Activated naive CD8-positive, alpha-beta T cell treated with anti-CD3 and anti-CD28 coated beads, Interleukin-2, amount 50 U/mL, for 24 hours (primary cell): ENCODE measurements around the gene LRRC74B.
"Not testable (repeated sequence)": the region's sequence is repeated elsewhere in the genome, so short reads cannot be mapped to it uniquely, and the experiment has no call there.

Source experiments
- ATAC-seq: fragments of 150-1000 bp; cut with Tn5 transposase; one replicate; pipeline ENCODE4 v1.10.0; 2021
- DNase-seq: peaks from one replicate; pipeline ENCODE4 v3.0.0; 2021
- H3K27ac Mint-ChIP-seq: one replicate; pipeline ENCODE4 v1.8.0; 2021; ENCODE audit warnings: mild to moderate bottlenecking, mixed read lengths
- H3K27me3 Mint-ChIP-seq: one replicate; pipeline ENCODE4 v1.8.0; 2021; ENCODE audit warnings: mixed read lengths
- H3K36me3 Mint-ChIP-seq: one replicate; pipeline ENCODE4 v1.8.0; 2021; ENCODE audit warnings: low read depth, mixed read lengths
- H3K4me1 Mint-ChIP-seq: one replicate; pipeline ENCODE4 v1.8.0; 2021; ENCODE audit warnings: mixed read lengths
- H3K4me3 Mint-ChIP-seq: one replicate; pipeline ENCODE4 v1.8.0; 2021; ENCODE audit warnings: mild to moderate bottlenecking, moderate library complexity, mixed read lengths
- H3K9me3 Mint-ChIP-seq: one replicate; pipeline ENCODE4 v1.8.0; 2021; ENCODE audit warnings: mixed read lengths

The LRRC74B gene, protein sequence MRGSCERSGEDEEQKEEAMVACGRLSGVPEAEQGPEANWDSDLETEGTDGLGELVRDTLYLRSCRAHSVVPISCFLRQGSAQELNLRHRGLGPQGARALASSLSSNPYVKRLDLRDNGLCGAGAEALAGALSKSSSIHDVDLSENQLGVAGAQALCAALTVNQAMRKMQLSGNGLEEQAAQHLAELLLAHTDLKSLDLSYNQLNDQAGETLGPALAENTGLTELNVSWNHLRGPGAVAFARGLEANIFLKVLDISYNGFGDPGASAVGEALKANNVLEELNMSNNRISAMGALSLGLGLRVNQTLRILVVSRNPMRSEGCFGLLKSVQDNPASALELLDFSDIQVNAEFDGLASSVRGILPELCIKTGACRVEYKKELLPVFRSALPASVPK

DNA sequence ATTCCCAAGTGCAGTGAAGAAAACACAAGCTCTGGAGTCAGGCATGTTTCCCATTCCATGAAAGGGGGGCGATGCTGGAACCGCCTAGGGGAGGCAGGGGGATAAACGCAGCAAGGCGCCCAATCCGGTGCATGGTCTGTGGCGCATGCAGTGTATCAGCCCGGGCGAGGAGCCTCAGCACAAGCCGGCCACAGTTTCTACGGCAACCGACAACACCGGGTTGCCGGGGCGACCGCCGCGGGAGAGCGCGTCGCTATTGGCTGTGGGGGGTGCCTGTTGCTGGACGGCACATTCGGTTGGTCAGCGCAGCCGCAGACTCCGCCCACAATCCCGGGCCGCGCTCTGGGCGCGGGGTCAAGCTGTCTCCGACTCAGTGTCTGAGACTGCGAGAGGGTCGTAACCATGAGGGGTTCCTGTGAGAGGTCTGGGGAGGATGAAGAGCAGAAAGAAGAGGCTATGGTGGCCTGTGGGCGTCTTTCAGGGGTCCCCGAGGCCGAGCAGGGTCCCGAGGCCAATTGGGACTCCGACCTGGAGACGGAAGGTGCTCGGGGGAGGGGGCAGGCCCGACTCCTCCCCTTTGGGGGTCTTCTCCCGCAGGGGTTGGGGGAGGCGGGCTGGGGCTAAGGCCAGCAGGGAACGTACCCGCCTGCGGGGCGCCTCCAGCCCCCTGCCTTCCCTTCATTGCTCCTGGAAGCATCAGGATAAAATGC, at the start of gene LRRC74B:
Gene LRRC74B, plus strand, starts transcription at position 362 of the 710 bp plus-strand sequence. Its CDS starts 41 bp downstream, at position 403.
- Mint-ChIP-seq H3K9me3 (no peaks in the 10 kb centered on the region), H3K4me3 (peak within 1 kb of the TSS; percentile 66), H3K27me3 (peaks cover 23% of the 10 kb centered on the region), H3K27ac (peak within 1 kb of the TSS; percentile 77), H3K36me3 (no peaks in the 10 kb centered on the region), H3K4me1 (peaks cover 26% of the 10 kb centered on the region)
- DNase-seq (peak; percentile 83), ATAC-seq (peak; percentile 92)

DNA sequence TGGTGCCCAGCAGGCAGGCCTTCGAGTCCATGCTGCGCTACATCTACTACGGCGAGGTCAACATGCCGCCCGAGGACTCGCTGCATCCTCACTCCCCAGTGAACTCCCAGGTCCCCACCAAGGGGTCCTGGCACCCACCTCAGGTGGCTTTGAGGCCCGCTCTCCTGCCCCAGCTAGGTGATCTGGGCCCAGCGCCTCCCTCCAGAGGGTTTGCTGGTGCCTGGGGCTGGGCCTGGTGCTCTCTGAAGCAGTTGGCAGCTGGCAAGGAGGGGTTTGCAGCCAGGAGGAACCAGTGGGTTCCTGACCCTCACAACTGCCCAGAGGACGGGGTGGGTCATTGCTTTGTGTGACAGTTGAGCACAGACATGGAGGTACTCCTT, 49.7 kb upstream of the LRRC74B start:
- Mint-ChIP-seq H3K27me3 (no peaks in the 10 kb centered on the region), H3K4me1 (peaks cover 8% of the 10 kb centered on the region), H3K36me3 (peaks cover 3% of the 10 kb centered on the region), H3K4me3 (no peak overlapping the region), H3K9me3 (no peaks in the 10 kb centered on the region), H3K27ac (no peak overlapping the region)
- ATAC-seq (no peak), DNase-seq (no peak)

DNA sequence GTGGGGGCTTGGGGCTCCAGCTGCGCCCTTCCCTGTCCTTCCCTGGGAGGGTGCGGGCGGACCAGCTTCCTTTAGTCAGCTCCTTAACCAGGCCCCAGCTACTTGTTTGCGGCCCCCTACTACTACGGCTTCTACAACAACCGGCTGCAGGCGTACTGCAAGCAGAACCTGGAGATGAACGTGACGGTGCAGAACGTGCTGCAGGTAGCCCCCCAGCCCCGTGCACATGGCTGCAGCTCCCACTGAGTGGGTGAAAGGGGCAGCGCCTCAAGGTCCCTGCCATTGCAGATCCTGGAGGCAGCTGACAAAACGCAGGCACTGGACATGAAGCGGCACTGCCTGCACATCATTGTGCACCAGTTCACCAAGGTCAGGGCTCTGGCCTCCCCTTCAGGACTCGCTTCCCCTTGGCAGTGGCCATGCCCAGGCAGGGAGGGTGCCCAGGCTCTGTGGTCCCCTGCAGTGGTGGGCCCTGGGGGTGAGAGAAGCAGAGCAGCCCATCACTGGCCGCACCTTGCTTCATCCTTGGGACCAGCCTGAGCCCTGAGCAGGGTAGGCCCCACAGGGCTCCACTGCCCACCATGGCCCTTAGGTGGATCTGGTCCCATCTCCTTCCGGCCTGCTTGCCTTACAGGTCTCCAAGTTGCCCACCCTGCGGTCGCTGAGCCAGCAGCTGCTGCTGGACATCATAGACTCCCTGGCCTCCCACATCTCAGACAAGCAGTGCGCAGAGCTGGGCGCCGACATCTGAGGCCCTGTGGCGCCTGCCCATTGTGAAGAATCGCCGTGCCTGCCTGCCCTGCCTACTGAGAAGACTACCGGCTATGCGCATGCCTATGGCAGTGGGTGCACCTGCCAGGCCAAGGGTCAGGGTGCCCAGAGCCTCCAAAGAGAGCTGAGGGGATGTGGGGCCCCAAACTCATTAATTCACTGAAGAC, 48.9 kb upstream of the LRRC74B start:
- no peak overlapping the region for H3K4me3 Mint-ChIP-seq
- H3K9me3 Mint-ChIP-seq = no peaks in the 10 kb centered on the region
- H3K4me1 Mint-ChIP-seq = peaks cover 15% of the 10 kb centered on the region
- H3K27me3 Mint-ChIP-seq = no peaks in the 10 kb centered on the region
- peaks cover 10% of the 10 kb centered on the region for H3K36me3 Mint-ChIP-seq
- ATAC-seq = no peak
- H3K27ac Mint-ChIP-seq = no peak overlapping the region
- no peak for DNase-seq

DNA sequence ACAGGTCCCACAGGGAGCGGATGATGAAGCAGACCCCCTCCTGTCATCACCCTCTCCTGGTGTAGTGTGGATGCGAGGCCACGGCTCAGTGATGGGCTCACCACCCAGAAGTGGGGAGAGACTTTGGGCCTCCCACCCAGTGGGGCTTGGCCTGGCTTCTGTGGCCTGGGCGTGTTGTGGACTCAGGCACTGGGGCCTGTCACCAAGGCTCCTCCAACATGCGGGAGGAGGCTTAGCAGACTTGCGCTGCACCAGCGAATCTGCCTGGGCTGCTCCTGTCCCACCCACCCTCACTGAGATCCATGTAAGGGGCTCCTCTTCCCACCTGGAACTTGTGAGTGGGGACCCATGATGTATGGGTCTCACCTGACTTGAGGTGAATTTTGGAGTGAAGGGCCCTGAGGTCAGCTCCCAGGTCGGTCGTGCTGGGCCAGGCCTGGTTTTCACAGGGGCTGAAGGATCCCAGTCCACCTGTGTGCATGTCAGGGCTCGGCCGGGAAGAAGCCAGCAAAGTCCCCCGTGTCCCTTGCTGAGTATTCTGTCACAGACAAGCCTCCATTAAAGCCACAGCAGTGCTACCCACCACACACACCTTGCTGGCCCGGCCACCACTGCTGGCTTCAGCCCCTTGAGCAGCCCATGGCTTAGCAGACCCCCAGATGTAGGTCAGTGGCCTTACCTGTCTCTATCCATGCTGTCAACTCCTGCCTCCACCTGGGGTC, 48.0 kb upstream of the LRRC74B start:
- no peak overlapping the region for H3K4me3 Mint-ChIP-seq
- H3K27ac Mint-ChIP-seq = no peak overlapping the region
- H3K4me1 Mint-ChIP-seq = peaks cover 15% of the 10 kb centered on the region
- ATAC-seq (no peak), DNase-seq (no peak)
- H3K9me3 Mint-ChIP-seq = no peaks in the 10 kb centered on the region
- H3K36me3 Mint-ChIP-seq = peaks cover 11% of the 10 kb centered on the region
- H3K27me3 Mint-ChIP-seq = no peaks in the 10 kb centered on the region

DNA sequence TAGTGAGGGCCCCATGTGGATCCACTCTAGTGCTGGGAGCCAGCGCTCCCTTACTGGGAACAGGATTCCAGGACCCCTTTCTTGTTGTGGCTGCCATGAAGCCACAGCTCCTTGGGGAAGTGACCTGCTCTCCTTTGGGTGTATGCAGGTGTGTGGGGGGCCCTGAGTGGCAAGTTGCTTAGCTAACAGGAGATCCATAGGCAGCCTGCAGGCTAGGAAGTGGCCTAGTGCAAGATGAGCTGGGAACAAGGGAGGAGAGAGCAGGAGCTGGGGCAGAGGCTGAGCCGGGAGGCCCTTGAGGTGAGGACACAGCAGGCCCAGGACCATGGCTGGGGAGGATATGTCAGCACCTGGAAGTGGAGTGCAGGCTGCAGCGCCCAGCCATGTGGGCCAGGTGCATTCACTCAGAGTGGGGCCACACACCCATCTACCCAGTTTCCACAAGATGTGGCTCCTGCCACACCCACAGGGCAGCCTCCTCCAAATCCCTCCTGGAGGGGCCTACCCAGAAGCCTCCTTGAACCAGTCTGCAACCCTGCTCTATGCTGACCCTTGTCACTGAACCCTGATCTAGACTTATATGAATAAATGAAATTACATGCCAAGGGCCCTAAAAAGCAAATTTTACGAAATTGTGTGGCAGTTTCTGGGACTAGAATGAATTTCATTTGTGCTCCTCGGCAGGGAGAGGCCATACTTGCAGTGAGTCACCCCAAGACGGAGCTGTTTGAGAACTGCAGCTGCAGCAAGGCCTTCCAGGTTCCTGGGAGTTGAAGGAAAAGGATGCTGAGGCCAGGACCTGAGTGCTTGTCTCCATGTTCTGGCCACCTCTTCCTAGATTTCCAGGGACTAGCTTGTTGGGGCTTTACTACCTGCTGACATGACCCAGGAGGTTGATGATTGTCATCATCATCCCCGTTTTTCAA, 47.1 kb upstream of the LRRC74B start:
- Mint-ChIP-seq H3K27ac (peak overlapping the region; percentile 22), H3K4me1 (peaks cover 24% of the 10 kb centered on the region), H3K36me3 (peaks cover 11% of the 10 kb centered on the region), H3K4me3 (no peak overlapping the region), H3K9me3 (no peaks in the 10 kb centered on the region), H3K27me3 (no peaks in the 10 kb centered on the region)
- no peak for DNase-seq
- no peak for ATAC-seq

DNA sequence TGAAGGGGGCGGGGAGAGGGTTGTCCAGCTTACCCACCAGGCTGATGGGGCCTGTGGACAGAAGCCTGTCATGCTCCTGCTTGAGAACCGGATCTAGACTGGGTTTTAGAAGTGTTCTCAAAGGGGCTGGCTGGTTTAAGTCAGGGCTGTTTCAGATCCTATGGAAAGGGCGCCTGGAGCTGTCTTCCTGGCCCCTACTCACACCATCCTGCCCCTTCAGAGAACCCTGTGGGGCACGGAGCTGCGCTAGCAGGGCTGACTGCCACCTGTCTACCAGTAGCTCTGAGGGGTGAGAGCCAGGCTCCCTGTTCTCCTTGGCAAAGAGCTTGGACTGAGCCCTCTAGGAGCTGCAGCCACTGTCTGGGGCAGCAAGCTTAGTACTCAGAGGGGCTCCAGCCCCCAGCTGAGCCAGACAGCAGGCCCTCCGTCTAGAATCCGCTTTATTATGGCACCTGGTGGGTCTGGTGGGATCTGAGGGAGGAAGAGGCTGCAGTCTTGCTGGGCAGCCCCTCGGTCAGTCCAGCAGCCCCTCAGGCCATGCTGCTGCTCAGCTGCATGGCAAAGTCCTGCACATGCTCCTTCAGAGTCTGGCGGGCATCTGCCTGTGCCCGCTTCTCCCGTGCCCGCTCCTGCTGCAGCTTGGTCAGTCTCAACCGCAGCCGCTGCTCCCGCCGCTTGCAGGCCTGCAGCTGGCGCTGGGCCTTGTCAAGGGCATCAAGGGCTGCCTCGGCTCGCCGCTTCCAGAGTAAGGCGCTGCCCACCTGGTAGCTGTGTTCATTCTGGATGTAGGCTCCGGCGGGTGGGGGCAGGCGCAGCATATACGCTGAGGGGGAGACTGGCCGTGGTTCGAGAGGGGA, 46.2 kb upstream of the LRRC74B start:
- H3K36me3 Mint-ChIP-seq = peaks cover 11% of the 10 kb centered on the region
- ATAC-seq = no peak
- peak overlapping the region; percentile 98 for H3K4me3 Mint-ChIP-seq
- peaks cover 27% of the 10 kb centered on the region for H3K4me1 Mint-ChIP-seq
- no peaks in the 10 kb centered on the region for H3K9me3 Mint-ChIP-seq
- H3K27ac Mint-ChIP-seq = peak overlapping the region; percentile 100
- no peaks in the 10 kb centered on the region for H3K27me3 Mint-ChIP-seq
- DNase-seq = no peak

DNA sequence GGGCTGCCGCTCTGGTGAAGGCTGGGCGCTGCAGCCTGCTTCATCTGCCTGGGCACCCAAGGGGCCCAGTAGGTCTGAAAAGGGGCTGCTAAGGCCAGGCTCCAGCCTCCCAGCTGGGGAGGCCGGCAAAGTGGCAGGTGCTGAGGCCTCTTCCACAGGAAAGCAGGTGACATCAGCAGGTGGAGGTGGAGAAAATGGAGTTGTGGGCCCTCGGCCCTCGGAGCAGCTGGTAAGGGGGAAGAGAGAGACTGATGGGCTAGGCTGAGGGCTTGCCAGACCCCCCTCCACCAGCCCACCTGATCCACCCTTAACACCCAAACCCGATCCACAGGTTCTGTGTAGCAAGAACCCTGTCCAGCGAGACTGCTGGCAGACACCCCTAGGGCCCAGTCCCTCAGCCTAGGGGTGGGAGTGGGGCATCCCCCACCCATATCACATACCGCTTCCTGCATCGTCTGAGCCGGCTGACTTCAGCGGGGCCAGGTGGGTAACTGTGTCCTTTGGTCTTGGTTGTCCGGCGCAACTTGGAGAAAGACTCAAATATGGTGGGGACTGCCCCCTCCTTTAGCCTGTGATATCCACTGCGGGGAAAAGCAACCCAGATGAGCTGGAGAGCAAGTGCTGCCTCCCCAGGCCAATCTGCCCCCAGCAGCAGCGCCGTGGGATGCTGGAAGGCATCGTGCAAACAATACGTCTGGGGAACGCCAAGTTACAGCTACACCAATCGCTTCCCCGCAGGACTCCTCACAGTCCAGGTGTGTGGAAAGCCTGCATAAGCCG, 45.3 kb upstream of the LRRC74B start:
- peak overlapping the region; percentile 98 for H3K4me3 Mint-ChIP-seq
- H3K9me3 Mint-ChIP-seq = no peaks in the 10 kb centered on the region
- no peaks in the 10 kb centered on the region for H3K27me3 Mint-ChIP-seq
- H3K4me1 Mint-ChIP-seq = peaks cover 27% of the 10 kb centered on the region
- H3K36me3 Mint-ChIP-seq = peaks cover 11% of the 10 kb centered on the region
- ATAC-seq (no peak), DNase-seq (no peak)
- peak overlapping the region; percentile 100 for H3K27ac Mint-ChIP-seq

DNA sequence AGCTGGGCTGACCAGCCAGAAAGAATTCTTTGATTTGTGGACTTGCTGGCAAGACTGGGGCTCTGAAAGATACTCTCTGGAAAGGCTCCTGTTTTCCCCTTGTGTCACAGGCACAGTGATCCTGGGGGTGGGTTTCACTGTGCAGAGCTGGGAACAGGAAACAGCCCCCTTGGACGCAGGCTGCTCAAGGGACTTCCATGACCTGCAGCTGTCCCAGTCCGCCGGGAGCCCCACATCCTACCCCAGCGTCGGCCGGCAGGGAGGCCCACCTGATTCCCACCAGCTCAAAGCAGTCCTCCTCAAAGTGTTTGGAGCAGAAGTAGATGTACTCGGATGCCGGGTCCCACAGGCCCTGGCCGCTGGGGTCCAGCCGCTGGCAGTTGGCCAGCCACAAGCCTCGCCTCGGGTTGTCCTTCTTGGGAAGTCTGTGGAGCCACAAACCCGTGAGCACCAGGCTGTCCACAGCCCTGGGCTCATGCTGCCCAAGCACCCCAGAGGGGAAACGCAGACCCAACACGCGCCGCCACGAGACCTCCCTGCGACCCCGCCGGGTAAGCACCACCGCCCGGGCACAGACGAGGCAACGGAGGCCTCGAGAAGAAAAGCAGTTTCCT, 44.7 kb upstream of the LRRC74B start:
- Mint-ChIP-seq H3K9me3 (no peaks in the 10 kb centered on the region), H3K27ac (peak overlapping the region; percentile 100), H3K27me3 (no peaks in the 10 kb centered on the region), H3K4me1 (peaks cover 27% of the 10 kb centered on the region), H3K36me3 (peaks cover 11% of the 10 kb centered on the region), H3K4me3 (peak overlapping the region; percentile 98)
- DNase-seq (no peak), ATAC-seq (no peak)

DNA sequence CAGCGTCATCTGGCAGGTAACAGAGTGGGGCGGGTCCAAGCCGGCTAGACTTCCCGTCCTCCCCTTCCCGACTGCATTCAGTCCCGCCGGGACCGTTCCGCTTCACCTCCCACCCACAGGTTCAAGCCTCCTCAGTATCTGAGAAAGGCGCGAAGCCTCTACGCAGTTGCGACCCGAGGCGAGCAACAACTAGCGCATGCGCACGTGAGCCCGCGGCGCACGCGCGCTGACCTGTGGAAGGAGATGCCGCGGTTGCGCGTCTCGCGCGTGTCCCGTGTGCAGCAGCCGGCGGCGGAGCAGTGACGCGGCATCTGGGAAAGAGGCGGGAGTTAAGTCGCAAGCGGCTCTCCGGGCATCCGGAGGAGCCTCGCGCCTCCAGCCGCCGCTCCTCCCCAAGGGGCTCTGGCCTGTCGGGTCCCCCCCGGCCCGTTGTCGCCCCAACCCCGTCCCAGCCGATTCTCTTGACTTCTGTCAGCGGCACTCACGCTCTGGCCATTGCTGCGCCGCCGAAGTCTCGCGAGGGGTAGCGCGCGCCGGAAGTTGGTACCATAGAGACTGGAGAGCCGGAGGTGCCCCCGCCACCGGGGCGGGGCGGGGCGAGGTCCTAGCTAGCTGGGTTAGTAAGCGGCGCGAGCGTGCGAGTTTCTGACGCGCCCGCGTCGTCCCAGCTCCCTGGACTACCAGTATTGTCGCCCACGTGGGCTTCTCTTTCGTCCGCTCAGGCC, 44.0 kb upstream of the LRRC74B start, which contains the start of gene THAP7:
Gene THAP7, minus strand, starts transcription at position 518 of the 725 bp plus-strand sequence. Its CDS starts 207 bp downstream, at position 311.
- H3K27ac Mint-ChIP-seq = peak within 1 kb of the TSS; percentile 100
- no peaks in the 10 kb centered on the region for H3K27me3 Mint-ChIP-seq
- H3K9me3 Mint-ChIP-seq = no peaks in the 10 kb centered on the region
- H3K4me1 Mint-ChIP-seq = peaks cover 27% of the 10 kb centered on the region
- ATAC-seq = peak; percentile 91
- H3K4me3 Mint-ChIP-seq = peak within 1 kb of the TSS; percentile 98
- DNase-seq = peak; percentile 98
- H3K36me3 Mint-ChIP-seq = peaks cover 11% of the 10 kb centered on the region

DNA sequence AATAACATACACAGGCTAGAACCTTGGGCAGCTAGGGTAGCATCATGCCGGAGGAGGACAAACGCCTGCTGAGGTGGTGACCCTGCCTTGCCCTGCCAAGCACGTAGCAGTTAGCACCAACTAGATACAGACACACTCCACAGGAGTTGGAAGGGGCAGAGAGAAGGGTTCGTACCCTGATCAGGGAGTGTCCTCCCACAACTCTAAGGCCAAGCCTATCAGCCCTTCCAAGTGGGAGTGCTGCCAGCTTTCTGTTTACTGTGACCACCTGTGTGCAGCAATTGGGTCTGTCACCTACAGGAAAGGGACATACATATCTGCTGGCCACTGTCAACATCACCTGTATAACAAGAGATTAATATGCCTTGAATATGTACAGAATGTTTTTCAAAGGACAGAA, 42.0 kb upstream of the LRRC74B start:
- no peaks in the 10 kb centered on the region for H3K9me3 Mint-ChIP-seq
- DNase-seq (no peak), ATAC-seq (no peak)
- peaks cover 8% of the 10 kb centered on the region for H3K36me3 Mint-ChIP-seq
- H3K4me3 Mint-ChIP-seq = peak overlapping the region; percentile 98
- no peaks in the 10 kb centered on the region for H3K27me3 Mint-ChIP-seq
- H3K27ac Mint-ChIP-seq = peak overlapping the region; percentile 100
- peaks cover 27% of the 10 kb centered on the region for H3K4me1 Mint-ChIP-seq

DNA sequence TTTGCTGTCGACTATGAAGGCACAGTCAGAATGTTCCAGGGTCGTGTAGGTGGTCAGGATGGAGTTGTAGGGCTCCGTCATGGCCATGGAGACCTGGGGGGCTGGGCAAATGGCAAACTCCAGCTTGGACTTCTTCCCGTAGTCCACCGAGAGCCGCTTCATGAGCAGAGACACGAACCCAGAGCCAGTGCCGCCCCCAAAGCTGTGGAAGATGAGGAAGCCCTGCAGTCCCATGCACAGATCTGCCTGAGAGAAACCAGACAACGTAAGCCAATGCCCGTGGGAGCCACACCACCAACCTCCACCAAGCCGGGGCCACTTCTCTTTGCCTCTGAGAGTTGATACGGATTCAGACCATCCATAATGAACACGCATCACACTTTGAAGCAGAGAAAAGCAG, 36.5 kb upstream of the LRRC74B start:
- H3K4me1 Mint-ChIP-seq, ATAC-seq, H3K36me3 Mint-ChIP-seq, H3K27ac Mint-ChIP-seq, H3K9me3 Mint-ChIP-seq, DNase-seq, H3K4me3 Mint-ChIP-seq, H3K27me3 Mint-ChIP-seq: not testable (repeated sequence)
